Dermis lymphatic vessel endothelial cell (primary cell): Measurements from ENCODE around the gene TIGAR. TPM values are rescaled to one million over a fixed set of nuclear protein-coding genes. Genes with fewer than 3 reads are reported as not detected.

ENCODE experiments used
- total RNA-seq: library from RNA; depleted of rRNA; stranded (reverse); fragments of >200 nt; gene quantifications from 2 replicates; pipeline ENCODE4 v1.2.1, GENCODE V29; 2014

TIGAR gene
- total RNA-seq: 8.5 and 12.8 TPM in 2 replicates

GRCh38 chr12:4320853-4321701 lies at the start of gene TIGAR:
TIGAR (plus strand) TSS chr12:4321213; CDS start chr12:4321272, 59 bp downstream.

GRCh38 chr12:4273652-4274395 lies 47.2 kb upstream of the TIGAR start, which contains the start of gene CCND2:
CCND2 (plus strand) TSS chr12:4273762; CDS start chr12:4274041, 279 bp downstream.

GRCh38 chr12:4379405-4379804 lies 58.4 kb downstream of the TIGAR start, which contains the start of gene FGF23:
FGF23 (minus strand) TSS chr12:4379712; CDS start chr12:4379582, 130 bp downstream.

Other genes starting within 250 kb of the TIGAR start
- gene CCND2, start 47.5 kb upstream of the TIGAR start, total RNA-seq: 69.9 and 82.0 TPM in 2 replicates
- gene FGF23, start 58.5 kb downstream of the TIGAR start, total RNA-seq: not detected in 2 replicates
- gene FGF6, start 124.6 kb downstream of the TIGAR start, total RNA-seq: not detected in 2 replicates
- gene RAD51AP1, start 217.7 kb downstream of the TIGAR start, total RNA-seq: 3.4 and 3.7 TPM in 2 replicates
- 38.3 and 60.1 TPM in 2 replicates for gene DYRK4, start 241.0 kb downstream of the TIGAR start, total RNA-seq